HUES64 (cell line): ENCODE measurements around the gene ZNF469.
"Not testable (repeated sequence)": the region's sequence is repeated elsewhere in the genome, so short reads cannot be mapped to it uniquely, and the experiment has no call there.

ENCODE experiments used
- H3K27ac ChIP-seq: 2 replicates; pipeline ENCODE4 v1.7.0; 2013; ENCODE audit warnings: low read depth, low read length, inconsistent platforms
- H3K27me3 ChIP-seq: 2 replicates; pipeline ENCODE4 v1.6.1; 2013; ENCODE audit warnings: mild to moderate bottlenecking, low read length; ENCODE audit not compliant: insufficient read depth
- H3K36me3 ChIP-seq: 2 replicates; pipeline ENCODE4 v1.6.1; 2013; ENCODE audit warnings: mild to moderate bottlenecking, low read length; ENCODE audit not compliant: insufficient read depth
- H3K4me1 ChIP-seq: 2 replicates; pipeline ENCODE4 v1.6.1; 2013; ENCODE audit warnings: mild to moderate bottlenecking, low read length, moderate library complexity; ENCODE audit not compliant: insufficient read depth
- H3K4me3 ChIP-seq: 2 replicates; pipeline ENCODE4 v1.5.1; 2013; ENCODE audit warnings: mild to moderate bottlenecking, low read length, moderate library complexity
- H3K9ac ChIP-seq: 2 replicates; pipeline ENCODE4 v1.6.1; 2013; ENCODE audit warnings: mild to moderate bottlenecking, low read depth, low read length
- H3K9me3 ChIP-seq: 2 replicates; pipeline ENCODE4 v1.6.1; 2013; ENCODE audit warnings: low read depth, low read length; ENCODE audit not compliant: insufficient read depth
- WGBS: fragments of 150-250, 120-280 bp; methylation state at CpG from one replicate; pipeline ENCODE4 v1.1.7; 2013; ENCODE audit warnings: missing lambda C conversion rate; 5-methylcytosine and 5-hydroxymethylcytosine counted together

ZNF469 gene

GRCh38 chr16:88409296-88410065, 26.7 kb downstream of the ZNF469 start:
- no peaks in the 10 kb centered on the region for H3K4me1 ChIP-seq
- H3K9me3 ChIP-seq: no peaks in the 10 kb centered on the region
- H3K36me3 ChIP-seq: no peaks in the 10 kb centered on the region
- no peak overlapping the region for H3K4me3 ChIP-seq
- 93% methylated on average over 28 of the region's 29 CpGs for WGBS
- no peaks in the 10 kb centered on the region for H3K27me3 ChIP-seq
- H3K9ac ChIP-seq: no peak overlapping the region
- no peak overlapping the region for H3K27ac ChIP-seq

DNA sequence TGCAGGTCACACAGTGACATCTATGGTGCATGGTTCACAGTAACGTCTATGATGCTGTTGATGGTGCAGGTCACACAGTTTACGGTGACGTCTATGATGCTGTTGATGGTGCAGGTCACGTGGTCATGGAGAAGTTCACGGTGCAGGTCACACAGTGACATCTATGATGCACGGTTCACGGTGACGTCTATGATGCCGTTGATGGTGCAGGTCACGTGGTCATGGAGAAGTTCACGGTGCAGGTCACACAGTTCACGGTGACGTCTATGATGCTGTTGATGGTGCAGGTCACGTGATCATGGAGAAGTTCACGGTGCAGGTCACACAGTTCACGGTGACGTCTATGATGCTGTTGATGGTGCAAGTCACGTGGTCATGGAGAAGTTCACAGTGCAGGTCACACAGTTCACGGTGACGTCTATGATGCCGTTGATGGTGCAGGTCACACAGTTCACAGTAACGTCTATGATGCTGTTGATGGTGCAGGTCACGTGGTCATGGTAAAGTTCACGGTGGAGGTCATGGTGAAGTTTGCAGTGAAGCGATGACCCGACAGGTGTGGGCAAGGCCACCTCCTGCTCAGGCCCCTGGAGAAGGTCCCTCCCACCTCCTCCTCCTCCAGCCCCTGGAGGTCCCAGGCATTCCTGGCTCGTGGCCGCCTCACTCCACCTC, 27.7 kb downstream of the ZNF469 start:
- not testable (repeated sequence) for H3K9ac ChIP-seq, H3K4me1 ChIP-seq, H3K27ac ChIP-seq, H3K9me3 ChIP-seq, H3K27me3 ChIP-seq, H3K4me3 ChIP-seq, H3K36me3 ChIP-seq
- 96% methylated on average over 28 of the region's 28 CpGs for WGBS

GRCh38 chr16:88411951-88412576, 29.3 kb downstream of the ZNF469 start:
- H3K36me3 ChIP-seq: no peaks in the 10 kb centered on the region
- 95% methylated on average over 18 of the region's 18 CpGs for WGBS
- H3K9ac ChIP-seq: no peak overlapping the region

GRCh38 chr16:88412766-88413165, 30.0 kb downstream of the ZNF469 start:
- Histone ChIP-seq H3K4me1 (no peaks in the 10 kb centered on the region), H3K27ac (no peak overlapping the region), H3K9ac (no peak overlapping the region), H3K27me3 (no peaks in the 10 kb centered on the region), H3K4me3 (no peak overlapping the region), H3K9me3 (no peaks in the 10 kb centered on the region), H3K36me3 (no peaks in the 10 kb centered on the region)
- WGBS: 95% methylated on average over 16 of the region's 16 CpGs

More at GRCh38 chr16:88411951-88412576, 29.3 kb downstream of the ZNF469 start:
- H3K9me3 ChIP-seq: no peaks in the 10 kb centered on the region
- H3K27me3 ChIP-seq: no peaks in the 10 kb centered on the region
- no peak overlapping the region for H3K4me3 ChIP-seq
- H3K27ac ChIP-seq: no peak overlapping the region
- H3K4me1 ChIP-seq: no peaks in the 10 kb centered on the region

DNA sequence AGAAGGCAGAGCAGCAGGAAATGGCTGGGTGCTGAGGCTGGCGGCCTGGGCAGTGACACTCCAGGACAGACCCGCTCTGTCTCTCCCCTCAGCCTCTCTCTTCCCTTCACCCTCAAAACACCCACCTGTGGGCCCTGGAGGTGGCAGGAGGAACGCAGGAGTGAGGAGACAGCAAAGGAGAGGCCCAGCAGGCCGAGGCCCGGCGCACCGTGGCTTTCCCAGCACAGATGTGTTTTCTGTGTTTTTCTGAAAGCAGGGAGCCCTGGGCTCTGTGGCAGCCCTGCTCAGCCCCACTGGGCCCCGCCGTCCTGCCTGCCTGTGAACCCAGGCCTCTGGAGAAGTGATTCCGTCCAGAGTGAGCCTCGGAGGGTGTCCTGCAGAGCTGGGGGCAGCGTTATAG, 30.5 kb downstream of the ZNF469 start:
- no peak overlapping the region for H3K27ac ChIP-seq
- H3K4me3 ChIP-seq: no peak overlapping the region
- no peak overlapping the region for H3K9ac ChIP-seq
- no peaks in the 10 kb centered on the region for H3K4me1 ChIP-seq
- no peaks in the 10 kb centered on the region for H3K27me3 ChIP-seq
- WGBS: 94% methylated on average over 12 of the region's 12 CpGs
- no peaks in the 10 kb centered on the region for H3K9me3 ChIP-seq
- no peaks in the 10 kb centered on the region for H3K36me3 ChIP-seq

- Histone ChIP-seq H3K9me3 (no peaks in the 10 kb centered on the region), H3K27me3 (no peaks in the 10 kb centered on the region), H3K27ac (no peak overlapping the region), H3K9ac (no peak overlapping the region), H3K4me3 (no peak overlapping the region), H3K4me1 (no peaks in the 10 kb centered on the region), H3K36me3 (no peaks in the 10 kb centered on the region)
- 95% methylated on average over 12 of the region's 12 CpGs for WGBS
Observed at GRCh38 chr16:88413631-88414030, 30.9 kb downstream of the ZNF469 start.

- no peak overlapping the region for H3K27ac ChIP-seq
- no peak overlapping the region for H3K4me3 ChIP-seq
- no peaks in the 10 kb centered on the region for H3K4me1 ChIP-seq
- no peaks in the 10 kb centered on the region for H3K36me3 ChIP-seq
- no peaks in the 10 kb centered on the region for H3K9me3 ChIP-seq
- no peaks in the 10 kb centered on the region for H3K27me3 ChIP-seq
- 94% methylated on average over 34 of the region's 34 CpGs for WGBS
- no peak overlapping the region for H3K9ac ChIP-seq
Observed at GRCh38 chr16:88414521-88415380, 32.0 kb downstream of the ZNF469 start.

GRCh38 chr16:88415381-88415705, 32.6 kb downstream of the ZNF469 start:
- WGBS: 84% methylated on average over 5 of the region's 5 CpGs
- Histone ChIP-seq H3K9me3 (no peaks in the 10 kb centered on the region), H3K4me1 (no peaks in the 10 kb centered on the region), H3K9ac (no peak overlapping the region), H3K4me3 (no peak overlapping the region), H3K36me3 (no peaks in the 10 kb centered on the region), H3K27ac (no peak overlapping the region), H3K27me3 (no peaks in the 10 kb centered on the region)

GRCh38 chr16:88415713-88416323, 33.1 kb downstream of the ZNF469 start:
- Histone ChIP-seq H3K4me1 (no peaks in the 10 kb centered on the region), H3K9me3 (no peaks in the 10 kb centered on the region), H3K27ac (no peak overlapping the region), H3K36me3 (no peaks in the 10 kb centered on the region), H3K27me3 (no peaks in the 10 kb centered on the region), H3K9ac (no peak overlapping the region), H3K4me3 (no peak overlapping the region)
- WGBS: 92% methylated on average over 29 of the region's 29 CpGs

- Histone ChIP-seq H3K4me1 (no peaks in the 10 kb centered on the region), H3K9me3 (no peaks in the 10 kb centered on the region), H3K9ac (no peak overlapping the region), H3K36me3 (no peaks in the 10 kb centered on the region), H3K4me3 (no peak overlapping the region), H3K27ac (no peak overlapping the region), H3K27me3 (no peaks in the 10 kb centered on the region)
- WGBS: 93% methylated on average over 17 of the region's 17 CpGs
Observed at GRCh38 chr16:88416686-88417085, 33.9 kb downstream of the ZNF469 start.
